GM12801 (cell line): ENCODE data around the gene DLGAP4.

Experiments
- TF ChIP-seq, protein P1 (sequence below): IDR thresholded peaks from one replicate; pipeline ENCODE4 v1.5.1; 2011; ENCODE audit warnings: control low read depth; ENCODE audit not compliant: insufficient read length; ENCODE audit errors: extremely low read depth

The DLGAP4 gene

DNA sequence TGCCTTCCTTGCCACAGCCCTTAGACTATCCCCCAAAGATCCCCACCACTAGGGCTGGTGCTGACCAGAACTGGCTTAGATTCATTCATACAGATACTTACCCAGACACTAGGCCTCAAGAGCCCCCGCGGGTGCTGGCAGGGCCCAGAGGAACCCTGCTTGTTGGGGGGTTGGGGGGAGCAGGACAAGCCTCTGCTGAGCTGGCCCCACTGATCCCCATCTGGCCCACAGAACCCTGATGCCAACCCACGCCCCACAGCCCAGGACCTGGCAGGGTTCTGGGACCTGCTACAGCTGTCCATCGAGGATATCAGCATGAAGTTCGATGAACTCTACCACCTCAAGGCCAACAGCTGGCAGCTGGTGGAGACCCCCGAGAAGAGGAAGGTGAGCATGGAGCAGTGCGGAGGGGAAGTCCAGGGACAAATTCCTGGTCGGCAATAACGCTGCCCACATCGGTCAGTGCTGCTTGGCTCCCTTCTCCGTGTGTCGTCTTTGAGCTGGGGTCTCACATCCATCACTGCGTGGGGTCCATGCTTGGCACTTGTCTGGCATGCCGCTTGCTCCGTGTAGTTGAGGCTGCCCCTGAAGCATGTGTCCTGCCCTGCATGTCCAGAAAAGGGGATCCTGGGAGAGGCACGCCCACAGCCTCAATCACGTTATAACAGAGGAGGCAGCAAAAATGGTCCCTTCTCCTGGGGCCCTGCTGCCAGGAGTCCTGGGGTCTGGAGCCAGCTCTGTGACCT, 219.7 kb downstream of the DLGAP4 start:
- TF ChIP-seq, protein P1, sequence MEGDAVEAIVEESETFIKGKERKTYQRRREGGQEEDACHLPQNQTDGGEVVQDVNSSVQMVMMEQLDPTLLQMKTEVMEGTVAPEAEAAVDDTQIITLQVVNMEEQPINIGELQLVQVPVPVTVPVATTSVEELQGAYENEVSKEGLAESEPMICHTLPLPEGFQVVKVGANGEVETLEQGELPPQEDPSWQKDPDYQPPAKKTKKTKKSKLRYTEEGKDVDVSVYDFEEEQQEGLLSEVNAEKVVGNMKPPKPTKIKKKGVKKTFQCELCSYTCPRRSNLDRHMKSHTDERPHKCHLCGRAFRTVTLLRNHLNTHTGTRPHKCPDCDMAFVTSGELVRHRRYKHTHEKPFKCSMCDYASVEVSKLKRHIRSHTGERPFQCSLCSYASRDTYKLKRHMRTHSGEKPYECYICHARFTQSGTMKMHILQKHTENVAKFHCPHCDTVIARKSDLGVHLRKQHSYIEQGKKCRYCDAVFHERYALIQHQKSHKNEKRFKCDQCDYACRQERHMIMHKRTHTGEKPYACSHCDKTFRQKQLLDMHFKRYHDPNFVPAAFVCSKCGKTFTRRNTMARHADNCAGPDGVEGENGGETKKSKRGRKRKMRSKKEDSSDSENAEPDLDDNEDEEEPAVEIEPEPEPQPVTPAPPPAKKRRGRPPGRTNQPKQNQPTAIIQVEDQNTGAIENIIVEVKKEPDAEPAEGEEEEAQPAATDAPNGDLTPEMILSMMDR = no peak

DNA sequence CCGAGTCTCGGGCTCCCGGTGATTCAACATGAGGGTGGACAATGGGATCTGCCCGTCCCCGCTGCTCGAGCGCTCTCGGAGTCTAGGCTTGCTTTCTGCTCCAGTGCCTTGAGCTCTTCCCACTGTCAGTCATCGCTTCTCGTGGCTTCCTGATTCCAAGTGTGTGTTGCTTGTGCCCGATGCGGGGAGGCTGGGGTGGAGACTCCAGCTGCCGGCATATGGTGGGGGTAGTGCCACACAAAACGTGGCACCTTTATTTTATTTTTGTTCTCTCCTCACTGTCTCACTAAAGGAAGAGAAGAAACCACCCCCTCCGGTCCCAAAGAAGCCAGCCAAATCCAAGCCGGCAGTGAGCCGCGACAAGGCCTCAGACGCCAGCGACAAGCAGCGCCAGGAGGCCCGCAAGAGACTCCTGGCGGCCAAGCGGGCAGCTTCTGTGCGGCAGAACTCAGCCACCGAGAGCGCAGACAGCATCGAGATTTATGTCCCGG, 220.4 kb downstream of the DLGAP4 start:
- TF ChIP-seq, protein P1 = no peak

DNA sequence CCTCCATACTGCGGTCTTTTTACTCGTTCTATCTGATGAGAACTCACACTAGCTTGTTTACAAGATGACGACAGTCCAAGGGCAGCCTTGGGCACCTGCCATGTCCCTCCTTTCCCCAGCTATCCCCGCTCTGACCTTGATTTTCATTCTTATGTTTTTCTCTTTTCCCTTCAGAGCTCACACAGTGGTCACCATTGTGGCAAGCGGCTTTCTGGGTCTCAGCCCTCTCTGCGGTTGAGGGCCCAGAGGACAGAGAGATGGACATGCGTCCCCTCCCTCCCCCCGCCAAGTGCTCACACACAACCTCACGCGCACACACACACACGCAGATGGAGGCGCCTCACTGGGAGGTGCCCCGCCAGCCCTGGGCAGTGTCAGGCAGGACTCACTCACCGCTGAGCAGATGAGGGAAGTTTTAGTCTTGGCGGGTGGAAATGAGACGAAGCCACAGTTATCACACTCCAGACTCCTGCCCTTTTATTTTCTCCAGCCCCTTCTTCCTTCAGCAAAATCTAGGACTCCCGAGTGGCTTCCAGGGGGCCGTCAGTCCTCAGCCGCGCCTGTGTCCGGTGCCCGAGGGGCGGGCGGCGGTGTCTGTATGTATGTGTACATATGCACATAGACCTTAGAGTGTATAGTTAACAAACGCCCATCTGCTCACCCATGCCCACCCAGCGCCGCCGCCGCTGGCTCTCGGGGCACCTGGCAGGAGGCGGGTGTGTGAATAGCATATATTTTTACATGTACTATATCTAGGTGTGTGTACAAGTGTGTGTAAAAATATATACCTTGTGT, 221.4 kb downstream of the DLGAP4 start:
- TF ChIP-seq, protein P1 = no peak

DNA sequence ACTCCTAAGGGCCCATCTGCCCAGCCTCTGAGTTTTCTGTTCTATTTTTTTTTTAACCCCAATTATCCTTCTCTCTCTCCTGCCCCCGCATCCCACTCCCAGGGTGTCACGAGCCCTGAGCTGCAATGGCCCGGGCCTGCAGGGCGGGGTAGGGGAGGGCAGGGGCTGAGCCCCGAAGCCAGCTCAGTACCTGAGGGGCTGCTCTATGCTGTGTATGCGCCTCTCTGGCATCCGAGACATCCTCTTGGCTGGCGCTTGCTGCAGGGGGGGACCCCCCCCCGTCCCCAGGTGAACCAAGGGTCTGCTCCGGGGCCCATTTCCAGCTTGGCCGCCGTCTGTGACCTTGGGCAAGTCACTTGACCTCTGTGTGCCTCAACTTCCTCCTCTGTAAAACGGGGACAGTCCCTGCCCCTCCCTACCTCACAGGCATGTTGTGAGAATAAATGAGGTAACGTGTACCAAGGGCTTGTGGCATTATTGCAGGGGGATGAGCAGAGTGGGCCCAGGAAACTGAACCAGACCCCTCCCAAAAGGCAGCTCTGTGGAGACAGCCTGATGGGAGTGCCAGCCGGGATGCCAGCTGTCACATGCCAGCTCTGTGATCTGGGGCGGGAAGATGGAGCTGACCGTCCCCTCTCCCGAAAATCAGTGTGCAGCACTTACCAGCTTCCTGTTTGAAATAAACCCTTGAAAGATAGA, 222.2 kb downstream of the DLGAP4 start:
- TF ChIP-seq, protein P1 = no peak

DNA sequence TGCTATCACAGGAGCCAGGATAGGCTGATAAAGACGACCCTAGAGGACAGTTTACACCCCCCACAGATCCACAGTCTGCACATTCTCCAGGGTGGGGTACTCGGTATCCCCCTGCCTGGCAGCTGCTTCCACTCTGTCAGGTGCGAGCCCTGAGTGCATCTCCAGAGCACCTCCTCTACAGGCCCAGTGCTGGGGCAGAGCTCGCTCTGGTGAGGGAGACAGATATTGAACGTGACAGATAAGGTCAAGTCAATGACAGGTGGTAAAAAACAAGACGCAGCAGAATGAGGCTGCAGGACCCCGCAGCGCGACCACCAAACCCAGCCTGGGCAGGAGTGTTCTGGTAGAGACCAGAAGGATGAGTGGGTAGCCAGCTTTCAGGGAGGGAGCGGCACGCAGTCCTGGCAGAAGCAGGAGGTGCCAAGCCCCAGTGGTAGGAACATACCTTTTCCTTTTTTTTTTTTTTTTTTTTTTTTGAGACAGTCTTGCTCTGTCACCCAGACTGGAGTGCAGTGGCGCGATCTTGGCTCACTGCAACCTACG, 222.8 kb downstream of the DLGAP4 start:
- TF ChIP-seq, protein P1 = no peak

DNA sequence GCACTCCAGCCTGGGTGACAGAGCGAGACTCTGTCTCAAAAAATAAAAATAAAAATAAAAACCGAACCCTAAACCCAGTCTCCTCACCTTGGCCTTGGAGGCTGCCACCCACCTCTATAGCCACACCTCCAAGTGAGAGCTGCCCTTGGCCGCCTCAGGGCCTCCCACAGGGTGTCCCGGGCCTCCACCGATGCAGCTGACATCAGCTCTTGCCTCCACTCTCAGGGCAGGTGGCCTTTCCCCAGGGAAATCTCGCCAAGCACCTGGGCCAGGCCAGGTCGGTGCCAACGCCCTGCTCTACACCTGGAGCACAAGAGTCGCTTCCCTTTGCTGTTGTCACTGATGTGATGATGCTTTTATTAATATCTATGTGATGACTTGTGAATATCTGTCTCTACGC, 226.2 kb downstream of the DLGAP4 start:
- TF ChIP-seq, protein P1 = no peak

DNA sequence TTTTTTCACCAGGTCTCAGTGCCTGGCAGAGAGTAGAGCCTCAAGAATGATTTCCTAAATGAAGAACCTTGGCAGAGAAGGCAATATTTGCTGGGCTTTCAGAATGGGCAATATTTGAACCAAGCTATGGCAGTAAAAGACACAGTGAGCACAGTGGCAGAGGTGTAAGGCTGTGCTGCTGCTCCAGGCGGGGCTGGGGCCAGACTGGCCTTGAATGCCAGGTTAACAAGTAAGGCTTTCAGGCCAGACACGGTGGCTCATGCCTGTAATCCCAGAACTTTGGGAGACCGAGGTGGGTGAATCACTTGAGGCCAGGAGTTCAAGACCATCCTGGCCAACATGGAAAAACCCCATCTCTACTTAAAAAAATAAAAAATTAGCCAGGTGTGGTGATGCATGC, 226.7 kb downstream of the DLGAP4 start:
- TF ChIP-seq, protein P1 = no peak
